HUES48 (cell line): ENCODE results near the gene FOXN1.

Experiments
- H3K27ac ChIP-seq: one replicate; pipeline ENCODE4 v1.7.0; 2013; ENCODE audit warnings: low read depth, low read length, inconsistent platforms
- H3K27me3 ChIP-seq: 2 replicates; pipeline ENCODE4 v1.6.1; 2013; ENCODE audit warnings: mild to moderate bottlenecking, low read length; ENCODE audit not compliant: control insufficient read depth, insufficient read depth
- H3K36me3 ChIP-seq: 2 replicates; pipeline ENCODE4 v1.6.1; 2013; ENCODE audit warnings: low read length; ENCODE audit not compliant: control insufficient read depth, insufficient read depth
- H3K4me1 ChIP-seq: 2 replicates; pipeline ENCODE4 v1.6.1; 2013; ENCODE audit warnings: mild to moderate bottlenecking, low read length; ENCODE audit not compliant: control insufficient read depth, insufficient read depth
- H3K4me3 ChIP-seq: 2 replicates; pipeline ENCODE4 v1.5.1; 2013; ENCODE audit warnings: mild to moderate bottlenecking, low read depth, low read length
- H3K9ac ChIP-seq: 2 replicates; pipeline ENCODE4 v1.6.1; 2013; ENCODE audit warnings: mild to moderate bottlenecking, low read depth, low read length, moderate library complexity
- H3K9me3 ChIP-seq: 2 replicates; pipeline ENCODE4 v1.6.1; 2013; ENCODE audit warnings: low read length; ENCODE audit not compliant: control insufficient read depth, insufficient read depth

FOXN1 gene

DNA sequence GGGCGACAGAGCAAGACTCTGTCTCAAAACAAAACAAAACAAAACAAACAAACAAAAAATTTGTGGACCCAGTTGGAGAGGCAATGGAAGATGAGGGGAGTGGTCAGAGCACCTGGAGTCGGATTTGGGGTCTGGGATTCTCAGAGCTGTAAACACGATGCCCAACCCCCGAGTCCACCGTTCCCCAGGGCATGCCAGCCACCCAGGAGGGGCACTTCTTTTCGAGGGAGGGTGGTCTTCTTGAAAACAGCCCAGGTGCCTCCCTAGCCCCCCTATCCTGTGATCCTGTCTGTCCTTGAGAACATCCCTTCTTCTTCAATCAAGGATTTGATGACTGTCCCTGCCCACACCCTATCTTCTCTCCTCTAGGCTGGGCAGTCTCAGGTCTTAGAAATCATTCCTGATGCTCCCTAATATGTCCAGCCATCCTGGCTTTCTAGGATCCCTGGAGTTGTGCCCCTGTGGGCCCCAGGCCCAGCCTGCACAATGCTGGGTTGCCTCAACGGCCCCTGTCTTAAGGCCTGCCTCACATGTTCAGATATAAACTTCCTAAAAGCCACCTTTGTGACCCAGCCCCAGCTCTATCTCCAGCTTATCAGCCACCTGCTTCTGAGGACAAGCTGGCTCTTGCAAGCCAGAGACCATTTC lies 35.8 kb upstream of the FOXN1 start:
- Histone ChIP-seq H3K4me1 (no peaks in the 10 kb centered on the region), H3K27me3 (no peaks in the 10 kb centered on the region), H3K9ac (no peak overlapping the region), H3K4me3 (no peak overlapping the region), H3K27ac (no peak overlapping the region), H3K9me3 (no peaks in the 10 kb centered on the region), H3K36me3 (no peaks in the 10 kb centered on the region)

DNA sequence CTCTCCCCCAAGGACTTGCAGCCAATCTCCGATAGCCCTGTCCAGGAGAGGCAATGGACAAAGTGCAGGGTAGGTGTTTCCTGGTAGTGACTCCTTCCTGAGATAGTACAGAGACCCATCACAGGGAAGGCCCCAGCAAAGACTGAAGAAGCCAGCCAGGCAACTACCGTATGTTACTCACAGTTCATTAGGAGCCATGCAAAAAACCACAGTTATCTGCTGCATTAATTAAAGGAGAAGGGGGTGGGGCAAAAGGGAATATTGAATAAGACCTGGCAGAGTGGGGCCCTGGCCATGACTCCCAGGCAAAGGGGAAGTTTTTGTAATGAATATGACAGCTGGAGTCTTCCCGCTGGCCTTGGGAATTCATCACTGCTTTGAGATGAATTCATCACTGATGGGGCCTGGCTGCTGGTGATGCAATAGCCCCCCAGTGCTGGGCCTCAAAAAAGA lies 35.2 kb upstream of the FOXN1 start:
- no peaks in the 10 kb centered on the region for H3K4me1 ChIP-seq
- no peaks in the 10 kb centered on the region for H3K36me3 ChIP-seq
- H3K4me3 ChIP-seq: no peak overlapping the region
- H3K27ac ChIP-seq: no peak overlapping the region
- no peak overlapping the region for H3K9ac ChIP-seq
- H3K9me3 ChIP-seq: no peaks in the 10 kb centered on the region
- H3K27me3 ChIP-seq: no peaks in the 10 kb centered on the region

DNA sequence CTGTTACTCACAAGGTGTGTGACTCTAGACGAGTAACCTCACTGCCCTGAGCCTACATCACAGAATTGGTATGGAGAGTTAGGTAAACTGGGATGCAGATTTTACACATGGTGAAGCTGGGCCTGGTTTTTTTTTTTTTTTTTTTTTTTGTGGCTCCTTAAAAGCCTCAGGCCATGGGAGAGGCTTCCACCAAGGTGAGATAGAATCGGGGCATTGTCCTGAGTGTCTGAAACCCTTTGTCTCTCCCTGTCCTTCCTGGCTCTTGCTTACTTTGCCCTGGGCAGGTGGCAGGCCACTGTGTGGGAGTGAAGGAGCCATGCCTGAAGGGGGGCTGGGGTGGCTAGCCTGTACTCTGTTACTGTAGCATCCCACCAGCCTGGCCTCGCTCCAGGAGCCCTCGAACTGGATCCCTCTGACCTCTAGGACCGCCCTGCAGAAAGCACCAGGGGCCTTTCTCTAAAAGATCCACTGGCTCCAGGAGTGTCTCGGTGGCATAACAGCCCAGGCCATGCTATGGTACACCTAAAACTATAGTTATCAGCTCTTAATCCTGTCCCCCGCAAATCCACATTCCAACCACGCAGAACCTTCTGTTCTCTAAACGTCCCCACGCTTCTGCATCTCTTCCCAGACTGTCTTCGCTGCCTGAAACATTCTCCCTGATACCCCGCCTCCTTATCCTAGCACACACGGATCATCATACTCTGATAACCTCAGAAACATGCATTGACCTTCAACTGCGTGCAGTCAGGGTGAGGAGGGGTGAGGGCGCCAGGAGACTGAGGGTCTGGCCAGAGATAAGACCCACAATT lies 34.4 kb upstream of the FOXN1 start:
- Histone ChIP-seq H3K9me3 (no peaks in the 10 kb centered on the region), H3K9ac (no peak overlapping the region), H3K27ac (no peak overlapping the region), H3K4me1 (no peaks in the 10 kb centered on the region), H3K4me3 (no peak overlapping the region), H3K27me3 (no peaks in the 10 kb centered on the region), H3K36me3 (no peaks in the 10 kb centered on the region)

DNA sequence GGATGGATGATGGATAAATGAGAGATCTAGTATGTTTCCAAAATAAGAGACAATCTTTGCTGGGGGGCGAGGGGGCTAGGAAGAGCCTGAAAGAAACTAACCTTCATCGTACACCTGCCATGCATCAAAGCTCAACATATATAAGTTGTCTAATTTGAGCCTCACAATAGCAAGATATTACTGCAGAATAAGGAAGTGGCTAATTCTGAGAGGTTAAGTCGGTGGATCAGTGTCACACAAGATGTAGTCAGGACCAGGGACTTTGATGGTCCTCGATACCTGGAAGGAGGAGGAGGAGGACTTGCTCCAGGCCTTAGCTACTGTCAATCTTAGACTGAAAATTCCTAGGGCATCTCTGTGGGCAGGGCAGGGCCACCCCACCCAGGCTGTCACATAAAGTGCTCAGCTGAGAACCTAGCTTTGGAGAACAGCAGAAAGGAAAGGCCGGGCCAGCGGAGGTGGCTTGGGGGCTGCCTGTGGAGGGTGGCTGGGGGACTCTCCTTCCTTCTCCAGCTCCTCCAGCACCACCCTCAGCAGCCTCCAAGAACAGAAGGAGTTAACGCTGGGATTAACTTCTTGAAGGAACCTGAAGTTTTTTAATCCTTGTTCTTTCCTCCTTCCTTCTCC lies 33.2 kb upstream of the FOXN1 start:
- Histone ChIP-seq H3K4me3 (no peak overlapping the region), H3K9ac (no peak overlapping the region), H3K36me3 (no peaks in the 10 kb centered on the region), H3K27ac (no peak overlapping the region), H3K4me1 (no peaks in the 10 kb centered on the region), H3K27me3 (no peaks in the 10 kb centered on the region), H3K9me3 (no peaks in the 10 kb centered on the region)

DNA sequence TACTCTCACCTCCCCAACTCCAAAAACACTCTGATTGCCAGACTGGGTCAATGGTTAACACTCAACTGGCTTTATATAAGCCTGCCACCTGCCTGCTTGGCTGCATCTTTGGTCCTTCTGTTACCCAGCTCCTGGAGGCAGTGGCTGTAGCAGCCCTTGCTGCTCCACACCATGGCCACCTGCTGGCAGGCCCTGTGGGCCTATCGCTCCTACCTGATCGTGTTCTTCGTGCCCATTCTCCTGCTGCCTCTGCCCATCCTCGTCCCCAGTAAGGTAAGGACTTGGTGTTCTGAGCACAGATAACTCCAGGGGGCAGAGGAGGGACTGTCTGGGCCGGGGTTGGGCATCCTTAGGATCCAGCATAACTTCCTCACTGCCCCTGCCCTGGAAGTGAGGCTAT lies 32.6 kb upstream of the FOXN1 start, which contains the start of gene SLC13A2:
TSS of gene SLC13A2 (plus strand) at position 103 of the 400 bp plus-strand sequence. CDS start at position 172, 69 bp downstream.
- no peaks in the 10 kb centered on the region for H3K4me1 ChIP-seq
- H3K27me3 ChIP-seq: no peaks in the 10 kb centered on the region
- H3K27ac ChIP-seq: no peak within 1 kb of the TSS
- no peaks in the 10 kb centered on the region for H3K36me3 ChIP-seq
- H3K4me3 ChIP-seq: no peak within 1 kb of the TSS
- H3K9ac ChIP-seq: no peak within 1 kb of the TSS
- H3K9me3 ChIP-seq: no peaks in the 10 kb centered on the region

DNA sequence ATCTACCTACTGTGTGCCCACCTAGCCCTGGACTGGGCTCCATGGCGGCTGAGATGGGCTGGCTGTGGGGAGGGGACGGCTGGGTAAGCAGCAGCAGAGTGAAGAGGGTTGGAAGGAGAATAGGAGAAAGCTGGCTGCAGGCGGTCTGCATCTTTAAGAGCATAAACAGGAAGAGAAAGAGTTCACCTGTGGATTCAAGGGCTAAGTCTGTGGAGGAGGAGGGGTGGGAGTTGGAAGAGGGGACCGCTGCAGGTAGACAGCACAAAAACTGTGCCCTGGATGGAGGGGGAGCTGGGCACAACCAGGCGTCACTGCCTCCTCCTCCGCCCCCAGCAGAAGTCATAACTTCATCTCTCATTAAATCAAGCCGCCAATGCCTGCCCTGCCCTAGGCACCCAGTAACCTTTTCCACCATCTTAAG lies 32.0 kb upstream of the FOXN1 start:
- Histone ChIP-seq H3K9me3 (no peaks in the 10 kb centered on the region), H3K9ac (no peak overlapping the region), H3K4me3 (no peak overlapping the region), H3K27ac (no peak overlapping the region), H3K27me3 (no peaks in the 10 kb centered on the region), H3K36me3 (no peaks in the 10 kb centered on the region), H3K4me1 (no peaks in the 10 kb centered on the region)

DNA sequence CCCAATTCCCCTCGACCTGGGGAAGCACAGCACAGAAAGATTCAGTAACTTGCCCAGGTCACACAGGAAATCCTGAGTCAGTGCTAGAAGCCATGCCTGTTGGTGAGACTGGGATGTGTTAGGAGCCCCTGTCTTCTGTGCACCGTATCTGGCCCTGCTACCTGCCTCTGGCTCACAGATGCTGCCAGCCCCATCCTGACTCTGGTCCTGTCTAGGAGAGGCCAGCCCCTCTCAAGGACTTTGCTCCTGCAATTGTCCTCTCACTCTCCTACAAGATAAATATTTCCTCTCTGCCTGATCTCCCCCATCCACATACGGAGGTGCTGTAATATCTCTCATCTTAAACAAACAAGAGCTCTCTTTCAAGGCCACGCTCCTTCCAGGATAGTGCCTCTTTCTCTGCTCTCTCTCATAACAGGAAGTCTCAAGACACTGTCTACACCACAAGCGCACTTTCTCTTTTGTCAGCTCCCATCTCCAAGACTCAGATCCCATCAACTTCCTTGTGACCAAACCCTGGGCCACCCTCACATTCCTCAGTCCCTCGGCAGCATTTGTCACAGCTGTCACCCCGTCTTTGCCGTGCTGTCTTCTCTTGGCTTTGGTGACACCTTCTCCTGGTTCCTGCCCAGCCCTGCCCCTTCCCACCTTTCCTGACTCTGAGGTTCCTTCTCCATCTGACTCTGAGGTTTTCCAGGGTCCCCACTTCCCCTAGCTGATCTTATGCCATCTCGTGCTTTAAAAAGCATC lies 30.8 kb upstream of the FOXN1 start:
- Histone ChIP-seq H3K4me3 (no peak overlapping the region), H3K36me3 (no peaks in the 10 kb centered on the region), H3K27me3 (no peaks in the 10 kb centered on the region), H3K9ac (no peak overlapping the region), H3K4me1 (no peaks in the 10 kb centered on the region), H3K27ac (no peak overlapping the region), H3K9me3 (no peaks in the 10 kb centered on the region)

DNA sequence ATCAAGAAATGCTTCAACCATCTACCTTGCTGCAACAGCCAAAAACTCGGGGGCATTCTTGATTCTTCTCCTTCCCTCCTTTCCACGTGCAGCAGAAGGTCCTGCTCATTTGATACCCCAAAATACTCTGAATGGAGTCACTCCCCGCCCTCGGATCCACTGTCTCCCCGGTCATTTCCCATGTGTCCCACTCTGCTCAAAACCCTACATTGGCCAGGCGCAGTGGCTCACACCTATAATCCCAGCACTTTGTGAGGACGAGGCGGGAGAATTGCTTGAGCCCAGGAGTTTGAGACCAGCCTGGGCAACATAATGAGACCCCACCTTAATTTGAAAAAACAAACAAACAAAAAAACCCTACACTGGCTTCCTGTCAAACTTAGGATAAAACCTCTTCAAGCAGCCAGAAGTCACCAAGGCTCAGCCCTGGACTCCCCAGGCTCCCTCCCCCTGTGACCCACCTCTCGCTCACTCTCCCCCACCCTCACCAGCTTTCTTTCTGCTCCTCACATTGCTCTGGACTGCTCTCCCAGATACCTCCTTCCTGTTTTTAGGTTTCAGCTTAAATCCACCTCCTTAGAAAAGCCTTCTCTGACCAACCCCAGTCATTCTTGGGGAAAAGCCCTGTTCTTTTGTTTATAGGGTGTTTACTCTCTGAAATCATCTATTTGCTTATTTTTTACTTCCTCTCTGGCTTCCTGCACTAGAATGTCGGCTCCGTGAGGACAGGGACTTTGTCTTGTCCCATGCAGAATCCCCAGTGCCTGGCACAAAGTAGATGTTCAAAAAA lies 29.9 kb upstream of the FOXN1 start:
- no peaks in the 10 kb centered on the region for H3K27me3 ChIP-seq
- H3K27ac ChIP-seq: no peak overlapping the region
- no peak overlapping the region for H3K4me3 ChIP-seq
- no peak overlapping the region for H3K9ac ChIP-seq
- H3K4me1 ChIP-seq: peaks cover 8% of the 10 kb centered on the region; the same call in 1 of the 2 replicates
- H3K36me3 ChIP-seq: no peaks in the 10 kb centered on the region
- no peaks in the 10 kb centered on the region for H3K9me3 ChIP-seq

DNA sequence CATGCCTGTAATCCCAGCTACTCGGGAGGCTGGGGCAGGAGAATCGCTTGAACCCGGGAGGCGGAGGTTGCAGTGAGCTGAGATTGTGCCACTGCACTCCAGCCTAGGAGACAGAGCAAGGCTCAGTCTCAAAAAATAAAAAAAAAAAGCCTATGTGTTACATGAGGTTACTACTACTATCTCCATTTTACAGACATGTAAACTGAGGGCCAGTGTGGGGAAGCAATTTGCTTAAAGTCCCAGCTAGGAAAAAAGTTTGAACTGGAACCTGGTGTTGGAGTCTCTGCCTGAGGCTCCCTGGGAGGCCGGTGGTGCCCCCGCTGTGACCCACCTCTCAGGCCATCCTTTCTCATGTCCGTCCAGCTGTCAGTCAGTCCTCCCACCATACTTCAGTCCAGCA lies 28.2 kb upstream of the FOXN1 start:
- H3K36me3 ChIP-seq: no peaks in the 10 kb centered on the region
- H3K9me3 ChIP-seq: no peaks in the 10 kb centered on the region
- H3K4me3 ChIP-seq: no peak overlapping the region

More for the DNA sequence above, 28.2 kb upstream of the FOXN1 start:
- H3K27me3 ChIP-seq: no peaks in the 10 kb centered on the region
- H3K9ac ChIP-seq: no peak overlapping the region
- H3K4me1 ChIP-seq: peaks cover 11% of the 10 kb centered on the region; the same call in 1 of the 2 replicates
- no peak overlapping the region for H3K27ac ChIP-seq
